GM04504 (cell line): Measurements from ENCODE around the gene IFIT5.
"Not testable (repeated sequence)": the region's sequence is repeated elsewhere in the genome, so short reads cannot be mapped to it uniquely, and the experiment has no call there.

Source experiments
- DNase-seq: peaks from one replicate; pipeline ENCODE4 v3.0.0-alpha.2; 2012; ENCODE audit warnings: low read depth

Gene IFIT5

DNA sequence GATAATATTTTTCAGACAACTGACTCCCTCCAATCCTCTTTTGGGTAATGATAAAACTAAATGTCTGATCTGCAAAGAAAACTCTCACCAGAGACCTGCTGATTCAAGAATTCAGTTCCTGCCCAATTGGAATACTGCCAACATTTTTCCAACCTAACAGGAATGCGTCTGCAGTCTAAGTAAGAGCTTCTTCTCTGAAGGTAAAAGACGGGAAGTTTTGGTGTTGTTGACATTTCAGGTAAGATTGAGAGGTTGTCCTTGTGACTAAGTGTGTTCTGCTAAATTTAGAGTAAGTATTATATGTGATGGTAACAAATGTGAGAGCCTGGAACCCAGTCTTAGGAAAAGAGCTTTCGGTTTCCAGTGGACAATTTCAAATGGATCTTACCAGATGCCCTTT lies 17.6 kb downstream of the IFIT5 start:
- DNase-seq, result no peak

DNA sequence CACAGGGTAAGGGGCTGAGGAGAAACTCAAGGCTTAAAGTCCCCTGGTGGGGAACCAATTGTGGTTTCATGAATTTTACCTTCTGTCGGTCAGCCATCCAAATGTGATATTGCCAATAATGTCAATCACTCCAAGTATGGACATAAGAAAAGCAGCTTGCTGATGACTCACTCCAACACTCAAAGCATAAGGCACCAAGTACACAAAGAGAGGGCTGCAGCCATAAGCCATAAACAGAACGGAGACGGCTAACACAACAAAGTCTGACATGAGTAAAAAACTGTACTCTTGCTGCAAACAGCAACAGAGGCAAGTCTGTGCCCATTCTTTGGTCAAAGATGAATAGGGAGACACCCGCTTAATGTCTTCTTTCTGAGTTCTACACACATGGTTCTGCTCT lies 24.2 kb downstream of the IFIT5 start:
- DNase-seq, result no peak

DNA sequence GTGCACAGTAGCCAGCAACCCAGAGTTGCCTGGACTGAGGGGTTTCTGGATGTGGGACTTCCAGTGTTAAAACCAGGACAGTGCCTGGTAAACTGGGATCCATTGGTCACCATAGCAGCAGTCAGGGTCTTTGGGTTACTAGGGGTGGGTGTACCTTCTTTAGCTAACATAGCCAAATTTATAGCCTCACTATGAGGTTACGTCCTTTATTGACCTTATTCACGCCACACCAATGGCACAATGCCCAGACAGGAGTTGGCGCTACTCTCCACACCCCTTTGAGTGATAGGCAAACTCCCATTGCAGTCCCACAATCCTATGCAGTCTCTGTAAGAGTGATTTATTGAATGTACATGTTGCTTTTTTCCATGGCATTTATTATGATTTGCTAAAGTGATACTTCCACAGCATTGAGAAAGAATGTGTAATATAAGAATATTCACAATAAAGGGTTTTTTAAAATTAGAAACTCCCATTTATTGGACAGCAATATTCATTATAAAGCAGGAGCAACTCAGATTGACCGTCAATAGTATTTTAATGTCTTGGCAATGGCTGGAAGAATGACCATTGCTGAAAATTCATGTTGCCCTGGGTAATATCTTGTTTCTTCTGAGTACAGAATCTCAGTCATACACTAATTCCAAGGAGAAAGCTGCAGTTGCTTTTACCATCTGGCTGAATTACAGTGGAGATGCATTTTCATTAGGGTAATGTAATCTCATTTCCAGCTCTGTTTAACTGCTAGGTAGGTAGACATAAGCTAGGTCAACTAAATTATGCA lies 26.1 kb downstream of the IFIT5 start:
- no peak for DNase-seq

DNA sequence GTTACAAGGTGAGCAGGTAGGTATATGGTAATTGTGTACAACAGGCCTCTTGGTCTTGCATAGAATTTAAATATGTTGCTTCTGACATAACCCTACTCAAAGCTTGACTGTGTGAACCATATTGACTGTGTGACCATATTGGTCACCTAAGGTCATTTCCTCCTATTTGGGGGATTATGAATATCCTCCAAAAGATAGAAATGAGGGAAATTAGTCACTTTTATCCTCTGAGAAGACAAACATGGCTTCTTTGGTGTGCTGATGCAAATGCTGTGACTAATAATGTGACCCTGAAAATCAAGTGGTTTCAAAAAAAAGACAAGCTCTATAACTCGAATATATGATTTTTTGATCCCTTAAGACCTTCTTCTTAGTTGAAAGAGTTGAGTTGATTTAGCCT lies 27.9 kb downstream of the IFIT5 start:
- no peak for DNase-seq

DNA sequence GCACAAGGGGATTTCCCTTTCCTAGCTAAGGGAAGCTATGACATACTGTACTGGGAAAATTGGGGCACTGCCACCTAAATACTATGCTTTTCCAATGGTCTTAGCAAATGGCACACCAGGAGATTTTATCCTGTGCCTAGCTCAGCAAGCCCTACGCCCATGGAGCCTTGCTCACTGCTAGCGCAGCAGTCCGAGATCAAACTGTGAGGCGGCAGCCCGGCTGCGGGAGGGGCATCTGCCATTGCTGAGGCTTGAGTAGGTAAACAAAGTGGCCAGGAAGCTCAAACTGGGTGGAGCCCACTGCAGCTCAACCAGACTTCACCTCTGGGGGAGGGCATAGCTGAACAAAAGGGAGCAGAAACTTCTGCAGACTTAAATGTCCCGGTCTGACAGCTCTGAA lies 30.5 kb downstream of the IFIT5 start:
- not testable (repeated sequence) for DNase-seq

DNA sequence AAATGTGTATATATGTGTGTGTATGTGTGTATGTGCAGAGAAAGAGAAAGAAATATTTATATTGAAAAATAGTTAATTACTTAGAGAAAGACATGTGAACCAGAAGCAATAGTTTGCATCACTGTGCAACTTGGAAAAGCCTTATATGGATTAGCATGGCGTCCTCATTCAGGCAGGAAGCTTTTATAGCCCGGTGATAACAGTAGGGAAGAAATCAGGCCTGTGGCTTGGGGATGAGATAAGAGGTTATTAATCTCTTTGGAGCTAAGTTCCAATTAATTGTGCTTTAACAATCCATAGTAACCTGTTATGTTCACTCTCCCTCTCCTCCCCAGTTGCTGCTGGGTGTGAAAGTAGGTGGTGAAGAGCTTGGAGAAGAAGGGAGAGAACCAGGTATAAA lies 36.5 kb downstream of the IFIT5 start:
- DNase-seq, result no peak

DNA sequence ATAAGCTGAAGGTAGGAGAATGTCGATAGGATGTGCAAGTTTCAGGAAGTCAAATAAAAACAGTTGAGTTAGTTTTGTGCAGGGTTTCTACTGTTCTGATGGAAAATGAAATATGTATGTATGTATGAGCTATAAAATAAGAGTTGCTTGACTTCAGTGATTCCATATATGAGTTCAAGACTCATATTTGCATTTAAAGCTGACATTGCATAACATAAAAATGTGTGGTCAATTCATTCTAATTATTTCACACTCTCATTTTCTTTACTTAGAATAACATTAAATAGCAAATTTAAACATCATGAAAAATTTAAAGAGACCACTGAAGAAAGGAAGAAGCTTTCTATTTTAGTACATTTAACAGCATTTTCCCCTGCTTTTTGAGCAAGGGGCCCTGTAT lies 37.8 kb downstream of the IFIT5 start:
- DNase-seq, result no peak

DNA sequence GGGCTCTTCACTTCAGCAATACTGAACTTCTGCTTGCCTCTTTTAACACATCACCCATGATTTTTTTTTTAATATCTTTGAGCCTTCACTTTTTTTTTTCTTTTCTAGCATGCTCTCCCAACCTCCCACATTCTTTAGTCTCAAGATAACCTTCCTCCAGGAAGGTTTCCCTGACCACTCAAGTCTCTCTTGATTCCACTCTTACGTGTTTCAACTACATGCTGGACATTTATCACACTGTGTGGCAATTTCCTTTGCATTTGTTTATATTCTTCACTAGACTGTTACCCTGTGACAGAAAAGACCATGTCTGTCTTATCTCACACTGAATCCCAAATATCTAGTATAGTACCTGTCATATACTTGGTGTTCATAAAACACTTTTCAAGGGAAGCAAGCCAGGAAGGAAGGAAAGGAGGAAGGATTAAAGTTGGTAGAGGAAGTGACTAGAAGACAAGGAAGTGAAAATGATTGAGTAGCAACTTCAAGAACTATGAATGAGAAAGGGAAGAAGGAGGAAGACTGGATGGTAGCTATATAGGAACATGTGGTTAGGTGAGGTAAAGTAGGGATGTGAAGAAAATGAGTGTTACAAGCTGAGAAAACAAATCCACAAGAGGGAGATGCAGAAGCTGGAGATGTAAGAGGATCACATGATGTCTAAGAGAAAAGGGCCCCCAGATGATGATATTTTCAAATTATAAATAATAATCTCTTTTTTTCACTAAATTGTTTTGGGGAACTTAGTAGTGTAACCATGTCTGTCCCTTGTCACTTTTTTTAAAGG lies 40.4 kb downstream of the IFIT5 start:
- no peak for DNase-seq

DNA sequence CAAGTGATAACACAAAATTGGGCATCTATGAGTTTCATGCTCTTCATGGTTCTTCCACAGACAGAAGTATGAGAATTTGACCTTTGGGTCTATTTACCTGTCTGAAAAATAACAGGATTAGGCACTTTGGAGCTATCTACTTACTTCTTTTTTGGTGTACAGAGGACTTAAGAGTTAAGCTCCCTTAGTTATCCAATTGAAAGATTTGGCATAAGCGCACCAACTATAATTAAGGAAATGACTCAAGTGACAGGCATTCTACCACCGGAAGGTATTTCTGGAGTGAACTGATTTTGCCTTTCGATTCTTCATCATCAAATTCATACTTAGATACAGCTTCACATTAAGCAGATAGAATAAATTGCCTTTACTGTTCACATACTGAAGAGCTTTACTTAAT lies 43.9 kb downstream of the IFIT5 start:
- DNase-seq, result no peak

DNA sequence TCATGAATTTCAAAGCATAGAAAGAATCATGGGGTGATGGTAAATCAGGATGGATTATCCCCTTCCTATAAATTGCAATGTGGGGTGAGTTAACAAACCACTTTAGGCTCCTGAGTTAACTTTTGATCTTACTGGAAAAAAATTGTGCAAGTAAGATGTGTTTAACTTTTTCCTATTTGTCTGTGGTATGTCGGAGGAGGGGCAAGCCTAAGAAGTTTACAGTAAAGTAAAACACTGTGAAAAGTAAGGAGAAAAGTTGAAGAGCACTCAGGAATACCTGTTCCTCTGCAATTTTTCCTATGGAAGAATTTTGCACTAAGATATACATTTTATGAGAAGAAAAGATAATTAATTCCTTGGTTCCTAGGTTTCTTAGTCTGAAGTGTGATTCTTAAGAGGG lies 44.4 kb downstream of the IFIT5 start:
- DNase-seq, result no peak

DNA sequence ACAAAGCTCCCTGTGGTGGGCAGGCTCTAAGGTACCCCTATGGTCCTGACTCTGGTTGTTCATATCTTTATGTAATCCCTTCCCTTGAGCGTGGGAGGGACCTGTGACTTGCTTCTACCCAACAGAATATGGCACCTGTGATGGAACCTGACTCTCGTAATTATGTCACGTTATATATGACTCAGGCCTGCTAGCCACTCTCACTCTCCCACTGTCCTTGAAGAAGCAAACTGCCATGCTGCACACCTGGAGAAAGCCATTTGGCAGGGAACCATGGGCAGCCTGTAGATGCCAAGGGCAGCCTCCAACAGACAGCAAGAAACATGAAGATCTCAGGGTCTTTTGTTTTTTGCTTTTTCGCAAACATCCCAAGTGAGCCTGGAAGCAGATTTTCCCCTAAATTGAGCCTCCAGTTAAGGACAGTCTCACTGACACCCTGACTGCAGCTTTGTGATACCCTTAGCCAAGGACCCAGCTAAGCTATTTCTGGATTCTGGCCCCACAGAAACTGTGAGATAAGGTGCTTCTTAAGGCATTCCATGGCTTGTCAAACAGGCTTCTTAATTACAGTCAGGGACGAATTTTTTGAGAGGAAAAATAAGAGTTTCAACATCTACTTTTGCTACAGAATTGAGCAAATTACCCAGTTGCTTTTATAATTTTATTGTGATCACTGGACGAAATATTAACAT lies 49.6 kb downstream of the IFIT5 start:
- no peak for DNase-seq

DNA sequence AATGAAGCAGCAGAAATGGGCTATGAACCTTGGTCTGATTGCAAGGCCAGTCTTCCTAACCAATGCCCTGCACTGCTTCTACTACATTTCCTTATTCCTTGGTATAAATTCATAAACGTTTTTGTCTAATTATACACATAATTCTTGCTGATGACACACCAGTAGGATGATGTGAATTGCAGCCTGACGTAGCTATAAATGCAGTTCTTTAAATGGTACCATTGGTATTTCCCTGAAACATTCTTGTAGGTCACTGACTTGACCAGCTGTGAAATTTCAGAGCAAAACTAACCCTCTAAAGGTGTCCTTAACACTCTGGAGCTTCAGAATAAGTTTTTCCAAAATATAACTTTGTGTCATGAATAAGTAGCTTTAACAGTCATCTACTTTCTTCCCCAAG lies 50.8 kb downstream of the IFIT5 start:
- no peak for DNase-seq

DNA sequence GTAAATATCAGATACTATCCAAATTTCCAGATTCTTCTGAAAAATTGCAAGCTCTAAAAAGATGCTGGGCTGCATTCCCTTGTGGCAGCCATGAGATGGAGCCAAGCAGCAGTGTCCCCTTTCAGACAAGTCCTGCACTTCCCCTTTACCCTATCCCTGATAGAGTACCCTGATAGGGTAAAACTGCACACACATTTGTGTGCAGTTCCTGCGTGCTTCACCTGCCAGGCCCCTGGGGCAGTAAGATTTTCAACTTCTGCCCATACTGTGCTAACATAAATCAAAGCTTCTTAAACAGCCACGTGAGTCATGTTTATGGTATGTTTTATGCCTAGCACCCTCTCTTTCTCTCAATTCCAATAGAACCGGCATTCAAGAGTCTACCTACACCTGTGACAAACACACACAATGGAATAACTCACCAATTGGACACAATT lies 52.2 kb downstream of the IFIT5 start:
- DNase-seq, result no peak

DNA sequence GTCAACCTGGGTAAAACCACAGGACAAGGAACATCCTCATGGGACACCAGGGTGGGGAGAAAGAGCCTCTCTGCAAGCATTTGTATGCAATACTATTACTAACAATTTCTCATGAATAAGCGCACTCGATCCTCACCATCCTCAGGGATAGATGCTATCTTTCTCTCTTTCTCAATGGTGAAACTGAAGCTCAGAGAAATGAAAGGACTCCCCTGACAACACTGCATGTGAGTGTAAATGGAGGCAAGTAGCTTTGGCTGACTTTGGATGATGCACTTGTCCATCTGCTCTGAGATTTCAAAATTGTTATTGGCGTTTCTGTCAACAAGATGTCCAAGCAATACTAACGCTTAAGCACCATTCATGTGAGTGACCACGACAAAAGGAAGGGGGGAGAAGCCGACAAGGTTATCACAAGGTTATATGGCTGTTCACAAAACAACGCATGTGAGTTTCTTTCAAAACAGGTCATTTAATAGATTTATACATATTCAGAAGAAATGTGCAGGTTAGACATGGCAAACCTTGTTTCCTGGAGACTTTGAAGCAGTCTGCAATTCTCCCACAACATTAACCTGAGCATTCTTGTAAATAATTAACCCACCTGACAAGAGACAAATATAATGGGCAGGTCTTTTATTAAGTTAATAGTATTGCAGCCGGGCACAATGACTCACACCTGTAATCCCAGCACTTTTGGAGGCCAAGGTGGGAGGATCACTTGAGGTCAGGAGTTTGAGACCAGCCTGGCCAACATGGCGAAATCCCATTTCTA lies 54.0 kb downstream of the IFIT5 start:
- no peak for DNase-seq

DNA sequence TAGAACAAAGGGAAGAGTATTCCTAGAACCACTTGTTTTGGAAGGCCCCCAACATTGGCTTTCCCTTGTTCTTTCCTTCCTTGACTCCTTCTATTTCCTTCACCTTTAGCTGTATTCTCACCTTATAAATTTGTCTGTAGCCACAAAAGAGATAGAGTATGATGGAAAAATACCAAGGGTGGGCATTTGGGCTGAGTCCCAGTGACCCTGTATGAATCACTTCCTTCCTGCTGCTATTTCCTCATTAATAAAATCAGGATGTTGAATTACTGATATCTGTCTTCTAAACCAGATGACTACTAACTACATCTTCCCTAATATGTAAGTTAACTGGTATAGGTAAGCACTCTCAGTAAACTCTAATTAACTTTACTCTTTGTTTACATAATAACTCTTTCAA lies 55.1 kb downstream of the IFIT5 start:
- DNase-seq, result no peak
